HAP-1 (cell line): ENCODE data around the gene RGS14.
A peak's percentile ranks its signal among the peaks of the same experiment; 100 is the strongest.

Experiments used
- DNase-seq, 2 experiments: peaks; one replicate each; pipeline ENCODE4 v3.0.0-alpha.2; 2016 to 2020; ENCODE audit warnings: low spot score in 2 of 2
- H3K27me3 ChIP-seq: fragments of 250-450 bp; sonication (Bioruptor Pico); 2 replicates; pipeline ENCODE4 v1.5.1; 2020; ENCODE audit warnings: low read depth, mild to moderate bottlenecking, moderate library complexity
- H3K36me3 ChIP-seq: fragments of 250-450 bp; sonication (Bioruptor Pico); replicated peaks from 2 replicates; pipeline ENCODE4 v1.5.1; 2020; ENCODE audit warnings: mild to moderate bottlenecking
- H3K4me1 ChIP-seq: fragments of 250-450 bp; sonication (Bioruptor Pico); 2 replicates; pipeline ENCODE4 v1.5.1; 2020; ENCODE audit warnings: mild to moderate bottlenecking
- H3K4me3 ChIP-seq: fragments of 250-450 bp; sonication (Bioruptor Pico); 2 replicates; pipeline ENCODE4 v1.5.1; 2020; ENCODE audit warnings: mild to moderate bottlenecking, moderate library complexity
- H3K9me3 ChIP-seq: fragments of 250-450 bp; sonication (Bioruptor Pico); 2 replicates; pipeline ENCODE4 v1.5.1; 2020; ENCODE audit warnings: mild to moderate bottlenecking, moderate library complexity
- in situ Hi-C: fragments of 300-500 bp; cut with MboI; formaldehyde crosslinking; loops from 3 replicates; pipeline ENCODE4 v1.14.3; 2020; ENCODE audit warnings: low sequenced_read_pairs, inconsistent platforms, mixed read lengths

RGS14 gene

GRCh38 chr5:177377851-177378776 is 20.4 kb downstream of the RGS14 start:
- Histone ChIP-seq H3K4me3 (no peak overlapping the region), H3K36me3 (no peaks in the 10 kb centered on the region), H3K4me1 (no peaks in the 10 kb centered on the region), H3K9me3 (no peaks in the 10 kb centered on the region), H3K27me3 (peaks cover 2% of the 10 kb centered on the region; the same call in 1 of the 2 replicates)
- in situ Hi-C loops = no loop called here
- no peak for DNase-seq

- Histone ChIP-seq H3K4me3 (no peak overlapping the region), H3K27me3 (peaks cover 2% of the 10 kb centered on the region; the same call in 1 of the 2 replicates), H3K9me3 (no peaks in the 10 kb centered on the region), H3K4me1 (no peaks in the 10 kb centered on the region), H3K36me3 (no peaks in the 10 kb centered on the region)
- DNase-seq = no peak
- in situ Hi-C loops = no loop called here
These were observed 21.5 kb downstream of the RGS14 start for GRCh38 chr5:177378884-177379883.

- in situ Hi-C loops = no loop called here
- peaks cover 10% of the 10 kb centered on the region; the same call in 1 of the 2 replicates for H3K27me3 ChIP-seq
- no peaks in the 10 kb centered on the region for H3K36me3 ChIP-seq
- no peak for DNase-seq
- no peaks in the 10 kb centered on the region for H3K4me1 ChIP-seq
- no peaks in the 10 kb centered on the region for H3K9me3 ChIP-seq
- no peak overlapping the region for H3K4me3 ChIP-seq
These were observed 23.0 kb downstream of the RGS14 start for GRCh38 chr5:177380805-177381126.

- peak in 1 of 2 experiments; percentile 29 for DNase-seq
- in situ Hi-C loops = no loop called here
- no peaks in the 10 kb centered on the region for H3K36me3 ChIP-seq
- no peaks in the 10 kb centered on the region for H3K4me1 ChIP-seq
- peaks cover 10% of the 10 kb centered on the region; the same call in 1 of the 2 replicates for H3K27me3 ChIP-seq
- no peaks in the 10 kb centered on the region for H3K9me3 ChIP-seq
- no peak overlapping the region for H3K4me3 ChIP-seq
These were observed 24.8 kb downstream of the RGS14 start for GRCh38 chr5:177382423-177383029.

GRCh38 chr5:177383181-177383580 is 25.5 kb downstream of the RGS14 start:
- Histone ChIP-seq H3K4me1 (no peaks in the 10 kb centered on the region), H3K36me3 (no peaks in the 10 kb centered on the region), H3K9me3 (no peaks in the 10 kb centered on the region), H3K4me3 (no peak overlapping the region), H3K27me3 (peaks cover 10% of the 10 kb centered on the region; the same call in 1 of the 2 replicates)
- no peak for DNase-seq
- in situ Hi-C loops = no loop called here

GRCh38 chr5:177384134-177384533 is 26.4 kb downstream of the RGS14 start, which contains the start of gene SLC34A1:
Gene SLC34A1, plus strand, starts transcription at chr5:177384434. Its CDS starts 1,308 bp downstream, at chr5:177385742.
- Histone ChIP-seq H3K36me3 (no peaks in the 10 kb centered on the region), H3K9me3 (no peaks in the 10 kb centered on the region), H3K4me3 (no peak within 1 kb of the TSS), H3K27me3 (peaks cover 10% of the 10 kb centered on the region; the same call in 1 of the 2 replicates), H3K4me1 (no peaks in the 10 kb centered on the region)
- no peak for DNase-seq
- in situ Hi-C loops = no loop called here

- Histone ChIP-seq H3K9me3 (no peaks in the 10 kb centered on the region), H3K4me1 (no peaks in the 10 kb centered on the region), H3K27me3 (peaks cover 10% of the 10 kb centered on the region; the same call in 1 of the 2 replicates), H3K36me3 (no peaks in the 10 kb centered on the region), H3K4me3 (no peak overlapping the region)
- no peak for DNase-seq
- in situ Hi-C loops = no loop called here
These were observed 28.0 kb downstream of the RGS14 start for GRCh38 chr5:177385720-177386119.

GRCh38 chr5:177386542-177386941 is 28.8 kb downstream of the RGS14 start:
- no peaks in the 10 kb centered on the region for H3K4me1 ChIP-seq
- DNase-seq = no peak
- H3K4me3 ChIP-seq = no peak overlapping the region
- H3K9me3 ChIP-seq = no peaks in the 10 kb centered on the region
- no peaks in the 10 kb centered on the region for H3K36me3 ChIP-seq
- H3K27me3 ChIP-seq = peaks cover 10% of the 10 kb centered on the region; the same call in 1 of the 2 replicates
- in situ Hi-C loops = no loop called here

- Histone ChIP-seq H3K27me3 (peaks cover 10% of the 10 kb centered on the region; the same call in 1 of the 2 replicates), H3K4me1 (no peaks in the 10 kb centered on the region), H3K36me3 (no peaks in the 10 kb centered on the region), H3K4me3 (no peak overlapping the region), H3K9me3 (no peaks in the 10 kb centered on the region)
- in situ Hi-C loops = no loop called here
- no peak for DNase-seq
These were observed 29.7 kb downstream of the RGS14 start for GRCh38 chr5:177387405-177387804.

GRCh38 chr5:177388521-177389052 is 30.9 kb downstream of the RGS14 start:
- no peaks in the 10 kb centered on the region for H3K9me3 ChIP-seq
- no peak overlapping the region for H3K4me3 ChIP-seq
- no peaks in the 10 kb centered on the region for H3K36me3 ChIP-seq
- peaks cover 8% of the 10 kb centered on the region; the same call in 1 of the 2 replicates for H3K27me3 ChIP-seq
- DNase-seq = no peak
- no peaks in the 10 kb centered on the region for H3K4me1 ChIP-seq
- in situ Hi-C loops = no loop called here

GRCh38 chr5:177389241-177390169 is 31.8 kb downstream of the RGS14 start:
- no peaks in the 10 kb centered on the region for H3K36me3 ChIP-seq
- no peaks in the 10 kb centered on the region for H3K4me1 ChIP-seq
- H3K4me3 ChIP-seq = no peak overlapping the region
- H3K9me3 ChIP-seq = no peaks in the 10 kb centered on the region
- DNase-seq = no peak
- in situ Hi-C loops = loop anchor here (5.0 kb wide), 1 partner anchor 58 kb away; the partner anchor contains the start of gene PRR7
- H3K27me3 ChIP-seq = peaks cover 8% of the 10 kb centered on the region; the same call in 1 of the 2 replicates
